H1 (cell line): ENCODE data around the gene POLD1. TPM values are rescaled to one million over a fixed set of nuclear protein-coding genes. Genes with fewer than 3 reads are reported as not detected.
A peak's percentile ranks its signal among the peaks of the same experiment; 100 is the strongest.

Experiments used
- BCL11A ChIP-seq, 2 experiments: IDR thresholded peaks; one replicate each; pipeline ENCODE4 v1.6.1; 2011; ENCODE audit warnings: low read depth in 2 of 2, low read length in 2 of 2, mild to moderate bottlenecking in 2 of 2
- CHD1 ChIP-seq: IDR thresholded peaks from 2 replicates; pipeline ENCODE4 v1.6.1; 2012; ENCODE audit warnings: low read depth, low read length, improper control_type of control experiment
- CREB1 ChIP-seq: IDR thresholded peaks from 2 replicates; pipeline ENCODE4 v1.6.1; 2012; ENCODE audit warnings: inconsistent platforms
- CTCF ChIP-seq, 3 experiments: IDR thresholded peaks; 1 replicate in 2 of 3; 2 replicates in 1 of 3; pipeline versions ENCODE4 v1.5.1 to v1.6.1; 2011; ENCODE audit warnings: low read length in 3 of 3, mild to moderate bottlenecking in 3 of 3, inconsistent platforms in 2 of 3, low read depth in 1 of 3, moderate library complexity in 1 of 3; ENCODE audit not compliant: insufficient read depth in 1 of 3; ENCODE audit errors: control extremely low read depth in 1 of 3
- E2F6 ChIP-seq: IDR thresholded peaks from 2 replicates; pipeline ENCODE4 v1.6.1; 2012; ENCODE audit warnings: inconsistent platforms
- EZH2 ChIP-seq: fragments of 200-600 bp; sonication (generic); IDR thresholded peaks from 2 replicates; pipeline ENCODE4 v1.7.1; 2012; ENCODE audit warnings: low read depth, mild to moderate bottlenecking, moderate library complexity, low read length, inconsistent platforms; ENCODE audit not compliant: severe bottlenecking
- HDAC2 ChIP-seq, 2 experiments: fragments of 300-600 bp in 1 of 2; sonication (generic) in 1 of 2; IDR thresholded peaks; 2 replicates each; pipeline ENCODE4 v1.6.1; 2011 to 2012; ENCODE audit warnings: low read depth in 2 of 2, low read length in 2 of 2, mild to moderate bottlenecking in 2 of 2, moderate library complexity in 2 of 2, borderline replicate concordance in 1 of 2, inconsistent platforms in 1 of 2
- POLR2A ChIP-seq, 2 experiments: IDR thresholded peaks; 1 replicate in 1 of 2; 2 replicates in 1 of 2; pipeline ENCODE4 v1.6.1; 2011; ENCODE audit warnings: low read depth in 2 of 2, low read length in 2 of 2, mild to moderate bottlenecking in 2 of 2; ENCODE audit errors: control extremely low read depth in 1 of 2
- RAD21 ChIP-seq, 2 experiments: IDR thresholded peaks in 1 of 2; conservative IDR thresholded peaks in 1 of 2; 2 replicates each; pipeline ENCODE4 v1.6.1; 2011; ENCODE audit warnings: low read depth in 2 of 2, low read length in 2 of 2, improper control_type of control experiment in 1 of 2, inconsistent platforms in 1 of 2, mild to moderate bottlenecking in 1 of 2, moderate library complexity in 1 of 2
- SP1 ChIP-seq: IDR thresholded peaks from 2 replicates; pipeline ENCODE4 v1.6.1; 2011; ENCODE audit warnings: low read depth, low read length
- SRF ChIP-seq: IDR thresholded peaks from 2 replicates; pipeline ENCODE4 v1.6.1; 2011; ENCODE audit warnings: mild to moderate bottlenecking, low read depth, low read length, moderate library complexity
- TAF1 ChIP-seq: IDR thresholded peaks from 2 replicates; pipeline ENCODE4 v1.6.1; 2011; ENCODE audit warnings: mild to moderate bottlenecking, low read depth, low read length
- TBP ChIP-seq: IDR thresholded peaks from 2 replicates; pipeline ENCODE4 v1.6.1; 2011; ENCODE audit warnings: low read depth, low read length, improper control_type of control experiment
- USF2 ChIP-seq: IDR thresholded peaks from 2 replicates; pipeline ENCODE4 v1.6.1; 2011; ENCODE audit warnings: low read length, improper control_type of control experiment
- polyA plus RNA-seq, 7 experiments: library from polyadenylated mRNA; depleted of rRNA in 3 of 7; stranded (reverse) in 5 of 7; unstranded in 2 of 7; fragments of >200 nt in 5 of 7; fragments of 200-250 nt in 2 of 7; gene quantifications; 1 replicate in 5 of 7; 2 replicates in 1 of 7; 4 replicates in 1 of 7; pipeline versions ENCODE4 v1.2.1 to v1.2.3, GENCODE V29; 2011 to 2013; ENCODE audit warnings: missing spikeins in 2 of 7, mixed read lengths in 2 of 7
- total RNA-seq: library from RNA; stranded (reverse); fragmentation: NEBNext Ultra II Directional; extraction: Animal tissue kit (Norgen Biotek cat#: 25700); gene quantifications from 2 replicates; pipeline ENCODE4 v1.2.1, GENCODE V29; 2021

The POLD1 gene
- total and polyA plus RNA-seq, 2 of the 8 experiments (the other 6 are each of a cell fraction or from before 2014, with no cell fraction given) = 141 to 142 TPM

GRCh38 chr19:50368649-50369570, 15.2 kb upstream of the POLD1 start (continued):
- peak; percentile 25; the same call in 1 of the 2 replicates for TF ChIP-seq TBP
- peak; percentile 26 for TF ChIP-seq EZH2
- TF ChIP-seq TAF1 = peak; percentile 42; the same call in 1 of the 2 replicates
- TF ChIP-seq CTCF (IDR thresholded peaks at IDR 0.05; ENCODE audit: control extremely low read depth in 1 of 3, insufficient read depth in 1 of 3, low read depth in 1 of 3, low read length in 3 of 3) = peak; percentile 70 to 92 (median 85)
- peak; percentile 86 for TF ChIP-seq USF2
- no peak for TF ChIP-seq CHD1
- peak; percentile 66 for TF ChIP-seq E2F6
- 0 out of 4 replicates have a peak, but pooled peaks of 1 of the 2 experiments have one; percentile 32 for TF ChIP-seq HDAC2 (IDR thresholded peaks at IDR 0.05; ENCODE audit: borderline replicate concordance in 1 of 2, low read depth in 2 of 2, low read length in 2 of 2)
- peak; percentile 74; the same call in 1 of the 2 replicates for TF ChIP-seq SP1
- TF ChIP-seq BCL11A (IDR thresholded peaks at IDR 0.05; ENCODE audit: low read depth in 2 of 2, low read length in 2 of 2) = no peak
- 0 out of 3 replicates have a peak, but pooled peaks of 1 of the 2 experiments have one; percentile 23 for TF ChIP-seq POLR2A (IDR thresholded peaks at IDR 0.05; ENCODE audit: control extremely low read depth in 1 of 2, low read depth in 2 of 2, low read length in 2 of 2)
- TF ChIP-seq SRF = no peak
- peak; percentile 86 to 88 for TF ChIP-seq RAD21 (IDR thresholded peaks at IDR 0.05 in 1 of 2, conservative IDR thresholded peaks at IDR 0.05 in 1 of 2; ENCODE audit: low read depth in 2 of 2, low read length in 2 of 2)
- no peak for TF ChIP-seq CREB1
